IMR-90 (cell line): ENCODE results near the gene ALDOB. TPM values are rescaled to one million over a fixed set of nuclear protein-coding genes. Genes with fewer than 3 reads are reported as not detected.

Experiments used
- ATAC-seq: fragments of 200-7000 bp; cut with Tn5 transposase; 2 replicates; pipeline ENCODE4 v1.9.1; 2020; ENCODE audit warnings: low read depth, mild to moderate bottlenecking, moderate library complexity
- BruUV-seq: library from RNA; stranded (reverse); fragments of 400-500 nt; replicated peaks from 2 replicates; lab custom pipeline; 2021; lab: Mats Ljungman, UMichigan
- CTCF ChIA-PET: fragments of 300-600 bp; formaldehyde crosslinking; extraction: SDS; loops from one replicate; lab custom pipeline; 2021; ENCODE audit warnings: antibody characterized with exemption; lab: Yijun Ruan, JAX
- POLR2A ChIA-PET: fragments of 300-600 bp; sonication (Branson Sonifier 250); formaldehyde crosslinking; loops from one replicate; lab custom pipeline; 2022; ENCODE audit warnings: antibody characterized with exemption; ENCODE audit not compliant: unreplicated experiment; lab: Charles Lee
- DNase-seq: peaks from one replicate; pipeline ENCODE4 v3.0.0; 2013
- H2AFZ ChIP-seq: replicated peaks from 2 replicates; pipeline ENCODE3; 2013; ENCODE audit warnings: low read length, mild to moderate bottlenecking; ENCODE audit not compliant: poor library complexity
- H2AK5ac ChIP-seq: 2 replicates; pipeline ENCODE4 v1.6.1; 2013; ENCODE audit warnings: low read depth, low read length, inconsistent platforms
- H2AK9ac ChIP-seq: replicated peaks from 2 replicates; pipeline ENCODE3; 2013; ENCODE audit warnings: mild to moderate bottlenecking, low read depth, low read length, moderate library complexity; ENCODE audit not compliant: poor library complexity
- H2BK120ac ChIP-seq: 2 replicates; pipeline ENCODE4 v1.6.1; 2013; ENCODE audit warnings: low read depth, low read length, inconsistent platforms
- H2BK15ac ChIP-seq: 3 replicates; pipeline ENCODE4 v1.6.1; 2013; ENCODE audit warnings: low read depth, low read length, inconsistent platforms
- H2BK20ac ChIP-seq: 2 replicates; pipeline ENCODE4 v1.6.1; 2013; ENCODE audit warnings: low read depth, mild to moderate bottlenecking, inconsistent platforms, low read length, moderate library complexity
- H2BK5ac ChIP-seq: 2 replicates; pipeline ENCODE4 v1.6.1; 2013; ENCODE audit warnings: mild to moderate bottlenecking, low read depth, low read length, inconsistent platforms; ENCODE audit not compliant: poor library complexity, severe bottlenecking
- H3K14ac ChIP-seq: replicated peaks from 2 replicates; pipeline ENCODE4 v1.6.1; 2013; ENCODE audit warnings: low read depth, low read length, inconsistent platforms
- H3K18ac ChIP-seq: 2 replicates; pipeline ENCODE4 v1.6.1; 2013; ENCODE audit warnings: low read depth, low read length, control low read depth
- H3K23ac ChIP-seq: 2 replicates; pipeline ENCODE4 v1.6.1; 2013; ENCODE audit warnings: low read depth, low read length, inconsistent platforms
- H3K27ac ChIP-seq: 2 replicates; pipeline ENCODE4 v1.5.1; 2013; ENCODE audit warnings: mild to moderate bottlenecking, control low read depth, low read length; ENCODE audit not compliant: insufficient read depth
- H3K27me3 ChIP-seq: 2 replicates; pipeline ENCODE4 v1.6.1; 2013; ENCODE audit warnings: low read length; ENCODE audit not compliant: control insufficient read depth, insufficient read depth
- H3K36me3 ChIP-seq: 2 replicates; pipeline ENCODE4 v1.6.1; 2013; ENCODE audit warnings: low read length, mixed read lengths; ENCODE audit not compliant: control insufficient read depth, insufficient read depth
- H3K4ac ChIP-seq: 2 replicates; pipeline ENCODE4 v1.6.1; 2013; ENCODE audit warnings: low read depth, low read length, inconsistent platforms
- H3K4me1 ChIP-seq: 2 replicates; pipeline ENCODE4 v1.6.1; 2013; ENCODE audit warnings: low read length, mixed read lengths; ENCODE audit not compliant: control insufficient read depth, insufficient read depth
- H3K4me2 ChIP-seq: 2 replicates; pipeline ENCODE4 v1.6.1; 2013; ENCODE audit warnings: low read depth, mild to moderate bottlenecking, control low read depth, low read length, moderate library complexity
- H3K4me3 ChIP-seq: 2 replicates; pipeline ENCODE4 v1.5.1; 2013; ENCODE audit warnings: low read depth, mild to moderate bottlenecking, control low read depth, low read length, moderate library complexity; ENCODE audit not compliant: insufficient read depth
- H3K56ac ChIP-seq: 2 replicates; pipeline ENCODE4 v1.6.1; 2013; ENCODE audit warnings: low read length, inconsistent platforms; ENCODE audit not compliant: insufficient read depth; ENCODE audit errors: extremely low read depth
- H3K79me1 ChIP-seq, 2 experiments: 2 replicates each; pipeline ENCODE4 v1.6.1; 2013; ENCODE audit warnings: low read length in 2 of 2, inconsistent platforms in 1 of 2, low read depth in 1 of 2
- H3K9ac ChIP-seq: 2 replicates; pipeline ENCODE4 v1.6.1; 2013; ENCODE audit warnings: low read depth, low read length, control low read depth
- H3K9me1 ChIP-seq: 2 replicates; pipeline ENCODE4 v1.6.1; 2013; ENCODE audit warnings: low read length, inconsistent platforms; ENCODE audit not compliant: insufficient read depth
- H3K9me3 ChIP-seq: 2 replicates; pipeline ENCODE4 v1.6.1; 2013; ENCODE audit warnings: low read length; ENCODE audit not compliant: control insufficient read depth, insufficient read depth
- H4K20me1 ChIP-seq: 2 replicates; pipeline ENCODE4 v1.6.1; 2013; ENCODE audit warnings: low read length, inconsistent platforms; ENCODE audit not compliant: insufficient read depth
- H4K5ac ChIP-seq: 2 replicates; pipeline ENCODE4 v1.6.1; 2013; ENCODE audit warnings: mild to moderate bottlenecking, low read depth, low read length, control low read depth
- H4K8ac ChIP-seq, 2 experiments: 2 replicates each; pipeline ENCODE4 v1.6.1; 2013; ENCODE audit warnings: low read depth in 2 of 2, low read length in 2 of 2, control low read depth in 1 of 2, inconsistent platforms in 1 of 2
- H4K91ac ChIP-seq: 2 replicates; pipeline ENCODE4 v1.6.1; 2013; ENCODE audit warnings: low read depth, low read length, inconsistent platforms; ENCODE audit not compliant: insufficient read depth
- MXI1 ChIP-seq: IDR thresholded peaks from 2 replicates; pipeline ENCODE4 v1.6.1; 2012; ENCODE audit warnings: low read depth, mild to moderate bottlenecking, low read length, moderate library complexity, borderline replicate concordance
- WGBS, 2 experiments: methylation state at CpG; one replicate each; pipeline versions ENCODE4 v1.1.5 to v1.1.7; 2013; ENCODE audit warnings: missing lambda C conversion rate in 2 of 2; ENCODE audit not compliant: insufficient read length in 1 of 2; ENCODE audit errors: extremely low coverage in 2 of 2; 5-methylcytosine and 5-hydroxymethylcytosine counted together
- dilution Hi-C: fragments of 300-500 bp; cut with HindIII; formaldehyde crosslinking; loops from one replicate; pipeline ENCODE4 v1.14.3; 2018; ENCODE audit warnings: low sequenced_read_pairs; ENCODE audit not compliant: unreplicated experiment
- in situ Hi-C: fragments of 300-500 bp; cut with MboI; formaldehyde crosslinking; loops from 3 replicates; pipeline ENCODE4 v1.14.3; 2019; ENCODE audit warnings: low sequenced_read_pairs, inconsistent platforms, mixed read lengths
- intact Hi-C: fragments of 100-400 bp; cut with micrococcal nuclease; formaldehyde crosslinking; loops from 2 replicates; pipeline ENCODE4 v1.10.0; 2022
- polyA plus RNA-seq, 3 experiments: library from polyadenylated mRNA; depleted of rRNA; stranded (reverse); fragments of >200 nt; gene quantifications; 2 replicates each; pipeline ENCODE4 v1.2.3, GENCODE V29; 2012; ENCODE audit warnings: low replicate concordance in 1 of 3
- total RNA-seq: library from RNA; depleted of rRNA; stranded (reverse); fragments of >200 nt; gene quantifications from 2 replicates; pipeline ENCODE4 v1.2.3, GENCODE V29; 2012

Gene ALDOB
- total and polyA plus RNA-seq, 2 of the 4 experiments (the other 2 are of a cell fraction): not detected

GRCh38 chr9:101403516-101404285 lies 31.9 kb downstream of the ALDOB start:
- Histone ChIP-seq H3K4ac (no peak overlapping the region), H3K27ac (no peak overlapping the region), H2BK120ac (no peak overlapping the region), H2AFZ (no peak overlapping the region), H4K91ac (no peak overlapping the region), H2AK5ac (no peak overlapping the region), H3K4me1 (peaks cover 2% of the 10 kb centered on the region), H3K23ac (no peak overlapping the region), H3K18ac (no peak overlapping the region), H2BK20ac (no peak overlapping the region), H4K8ac (no peak overlapping the region), H3K79me1 (peaks cover 27 to 29% of the 10 kb centered on the region in 2 experiments), H3K14ac (no peak overlapping the region), H3K9me1 (no peaks in the 10 kb centered on the region), H4K20me1 (no peaks in the 10 kb centered on the region), H3K9me3 (peaks cover 34% of the 10 kb centered on the region), H3K27me3 (no peaks in the 10 kb centered on the region), H3K4me2 (no peak overlapping the region), H3K9ac (no peak overlapping the region), H2BK15ac (no peak overlapping the region), H3K36me3 (peaks cover 42% of the 10 kb centered on the region), H3K56ac (no peak overlapping the region), H3K4me3 (no peak overlapping the region), H2AK9ac (no peak overlapping the region), H4K5ac (no peak overlapping the region), H2BK5ac (no peak overlapping the region)
- DNase-seq (no peak), ATAC-seq (no peak)
- ChIA-PET POLR2A (no interaction called here), CTCF (no interaction called here)
- BruUV-seq: no TSS peak
- 100% methylated on average over 2 of the region's 9 CpGs; no CpG with 5 or more reads in 1 of the 2 experiments for WGBS, 2 experiments
- TF ChIP-seq MXI1: no peak
- in situ Hi-C loops (no loop called here), intact Hi-C loops (no loop called here), dilution Hi-C loops (no loop called here)
